MM.1S (cell line): ENCODE data around the gene COL11A2.

Source experiments
- DNase-seq: peaks from one replicate; pipeline ENCODE4 v3.0.0-alpha.2; 2015
- H2AFZ ChIP-seq: fragments of 300-600 bp; sonication (generic); 2 replicates; pipeline ENCODE4 v1.6.0; 2016; ENCODE audit warnings: antibody characterized with exemption, low read length
- H3F3A ChIP-seq: fragments of 300-600 bp; sonication (generic); 2 replicates; pipeline ENCODE4 v1.6.1; 2016; ENCODE audit warnings: mild to moderate bottlenecking, antibody characterized with exemption, low read length, moderate library complexity, mixed read lengths; ENCODE audit not compliant: insufficient read depth
- H3K27ac ChIP-seq: fragments of 300-600 bp; sonication (generic); 2 replicates; pipeline ENCODE4 v1.5.1; 2016; ENCODE audit warnings: mild to moderate bottlenecking, low read length
- H3K27me3 ChIP-seq: fragments of 300-600 bp; sonication (generic); replicated peaks from 2 replicates; pipeline ENCODE4 v1.6.0; 2016; ENCODE audit warnings: low read length; ENCODE audit not compliant: insufficient read depth
- H3K36me3 ChIP-seq: fragments of 300-600 bp; sonication (generic); replicated peaks from 2 replicates; pipeline ENCODE4 v1.6.1; 2016; ENCODE audit warnings: mild to moderate bottlenecking, low read length, mixed read lengths; ENCODE audit not compliant: insufficient read depth
- H3K4me1 ChIP-seq: fragments of 300-600 bp; sonication (generic); 2 replicates; pipeline ENCODE4 v1.6.1; 2016; ENCODE audit warnings: low read length, mixed read lengths
- H3K4me2 ChIP-seq: fragments of 300-600 bp; sonication (generic); 2 replicates; pipeline ENCODE4 v1.6.0; 2016; ENCODE audit warnings: low read depth, low read length
- H3K4me3 ChIP-seq: fragments of 300-600 bp; sonication (generic); 2 replicates; pipeline ENCODE4 v1.5.1; 2016; ENCODE audit warnings: low read length, mixed read lengths
- H3K79me2 ChIP-seq: fragments of 300-600 bp; sonication (generic); 2 replicates; pipeline ENCODE4 v1.6.1; 2016; ENCODE audit warnings: mixed run types, low read length, mixed read lengths
- H3K9ac ChIP-seq: fragments of 300-600 bp; sonication (generic); 2 replicates; pipeline ENCODE4 v1.6.1; 2016; ENCODE audit warnings: low read length, mixed read lengths
- H3K9me2 ChIP-seq: fragments of 300-600 bp; sonication (generic); replicated peaks from 2 replicates; pipeline ENCODE4 v1.6.1; 2016; ENCODE audit warnings: mild to moderate bottlenecking, low read length, mixed read lengths; ENCODE audit not compliant: insufficient read depth
- H3K9me3 ChIP-seq: fragments of 300-600 bp; sonication (generic); replicated peaks from 2 replicates; pipeline ENCODE4 v1.6.1; 2016; ENCODE audit warnings: mild to moderate bottlenecking, low read length, mixed read lengths; ENCODE audit not compliant: insufficient read depth
- H4K20me1 ChIP-seq: fragments of 300-600 bp; sonication (generic); 2 replicates; pipeline ENCODE4 v1.6.1; 2016; ENCODE audit warnings: mild to moderate bottlenecking, low read length, moderate library complexity, mixed read lengths; ENCODE audit not compliant: insufficient read depth
- EZH2 ChIP-seq: fragments of 300-600 bp; sonication (generic); optimal IDR thresholded peaks from 2 replicates; pipeline ENCODE3; 2017; ENCODE audit warnings: low read depth, mild to moderate bottlenecking, antibody characterized with exemption, low read length, mixed read lengths
- EZH2phosphoT487 ChIP-seq: fragments of 300-600 bp; sonication (generic); IDR thresholded peaks from 2 replicates; pipeline ENCODE4 v1.6.1; 2018; ENCODE audit warnings: antibody characterized with exemption, low read length
- TF ChIP-seq, protein P1 (sequence below): fragments of 300-600 bp; sonication (generic); IDR thresholded peaks from 2 replicates; pipeline ENCODE4 v1.5.1; 2016; ENCODE audit warnings: antibody characterized with exemption, low read length, mixed read lengths

Gene COL11A2

DNA sequence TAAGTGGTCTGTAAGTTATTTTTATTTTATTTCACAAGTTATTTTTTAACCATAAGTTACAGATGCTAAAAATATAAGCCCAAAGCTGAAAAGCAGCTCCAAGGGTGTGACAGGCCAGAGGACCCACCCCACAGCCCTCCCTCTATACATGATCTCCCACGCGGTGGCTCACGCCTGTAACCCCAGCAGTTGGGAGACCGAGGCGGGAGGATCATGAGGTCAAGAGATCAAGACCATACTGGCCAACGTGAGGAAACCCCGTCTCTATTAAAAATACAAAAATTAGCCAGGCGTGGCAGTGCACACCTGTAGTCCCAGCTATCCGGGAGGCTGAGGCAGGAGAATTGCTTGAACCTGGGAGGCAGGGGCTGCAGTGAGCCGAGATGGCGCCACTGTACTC lies 32.2 kb downstream of the COL11A2 start:
- no peak overlapping the region for H3K27ac ChIP-seq
- H3K79me2 ChIP-seq = no peaks in the 10 kb centered on the region
- no peaks in the 10 kb centered on the region for H4K20me1 ChIP-seq
- peaks cover 13% of the 10 kb centered on the region for H3K27me3 ChIP-seq
- H3K4me2 ChIP-seq = no peak overlapping the region
- H3K9me2 ChIP-seq = no peaks in the 10 kb centered on the region
- H3F3A ChIP-seq = no peaks in the 10 kb centered on the region
- H3K9ac ChIP-seq = no peak overlapping the region
- H3K36me3 ChIP-seq = no peaks in the 10 kb centered on the region
- H3K9me3 ChIP-seq = no peaks in the 10 kb centered on the region
- H2AFZ ChIP-seq = no peak overlapping the region
- H3K4me1 ChIP-seq = peaks cover 6% of the 10 kb centered on the region; the same call in 1 of the 2 replicates
- no peak for DNase-seq
- TF ChIP-seq EZH2phosphoT487 (no peak), EZH2 (no peak)
- TF ChIP-seq, protein P1, sequence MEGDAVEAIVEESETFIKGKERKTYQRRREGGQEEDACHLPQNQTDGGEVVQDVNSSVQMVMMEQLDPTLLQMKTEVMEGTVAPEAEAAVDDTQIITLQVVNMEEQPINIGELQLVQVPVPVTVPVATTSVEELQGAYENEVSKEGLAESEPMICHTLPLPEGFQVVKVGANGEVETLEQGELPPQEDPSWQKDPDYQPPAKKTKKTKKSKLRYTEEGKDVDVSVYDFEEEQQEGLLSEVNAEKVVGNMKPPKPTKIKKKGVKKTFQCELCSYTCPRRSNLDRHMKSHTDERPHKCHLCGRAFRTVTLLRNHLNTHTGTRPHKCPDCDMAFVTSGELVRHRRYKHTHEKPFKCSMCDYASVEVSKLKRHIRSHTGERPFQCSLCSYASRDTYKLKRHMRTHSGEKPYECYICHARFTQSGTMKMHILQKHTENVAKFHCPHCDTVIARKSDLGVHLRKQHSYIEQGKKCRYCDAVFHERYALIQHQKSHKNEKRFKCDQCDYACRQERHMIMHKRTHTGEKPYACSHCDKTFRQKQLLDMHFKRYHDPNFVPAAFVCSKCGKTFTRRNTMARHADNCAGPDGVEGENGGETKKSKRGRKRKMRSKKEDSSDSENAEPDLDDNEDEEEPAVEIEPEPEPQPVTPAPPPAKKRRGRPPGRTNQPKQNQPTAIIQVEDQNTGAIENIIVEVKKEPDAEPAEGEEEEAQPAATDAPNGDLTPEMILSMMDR = no peak
- no peak overlapping the region for H3K4me3 ChIP-seq

DNA sequence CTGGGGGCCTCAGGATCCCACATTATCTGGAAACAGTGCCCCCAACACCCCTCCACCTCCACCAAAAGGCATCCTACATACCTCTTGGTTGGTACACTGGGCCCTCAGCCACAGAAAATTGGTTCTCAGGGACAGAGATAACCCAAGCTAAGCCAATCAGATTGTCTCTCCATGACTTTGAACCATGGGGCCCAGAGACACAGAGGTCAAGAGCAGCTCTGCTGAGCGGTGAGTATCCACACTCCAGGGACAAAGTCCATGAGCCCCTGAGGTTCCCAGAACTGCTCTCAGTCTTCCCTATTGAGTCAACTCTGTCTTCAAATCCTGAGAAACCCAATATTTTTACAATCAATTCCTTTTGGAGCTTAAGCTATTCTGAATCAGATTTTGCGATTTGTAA lies 35.3 kb downstream of the COL11A2 start:
- no peaks in the 10 kb centered on the region for H3K27me3 ChIP-seq
- no peak overlapping the region for H2AFZ ChIP-seq
- no peak for TF ChIP-seq EZH2
- TF ChIP-seq, protein P1 = no peak
- TF ChIP-seq EZH2phosphoT487 = no peak
- no peaks in the 10 kb centered on the region for H3K9me3 ChIP-seq
- H3K9me2 ChIP-seq = no peaks in the 10 kb centered on the region
- H3F3A ChIP-seq = no peaks in the 10 kb centered on the region
- no peak overlapping the region for H3K4me2 ChIP-seq
- H3K36me3 ChIP-seq = no peaks in the 10 kb centered on the region
- H3K4me3 ChIP-seq = no peak overlapping the region
- H3K4me1 ChIP-seq = peaks cover 6% of the 10 kb centered on the region; the same call in 1 of the 2 replicates
- H4K20me1 ChIP-seq = no peaks in the 10 kb centered on the region
- H3K79me2 ChIP-seq = no peaks in the 10 kb centered on the region
- no peak for DNase-seq
- no peak overlapping the region for H3K27ac ChIP-seq
- no peak overlapping the region for H3K9ac ChIP-seq

DNA sequence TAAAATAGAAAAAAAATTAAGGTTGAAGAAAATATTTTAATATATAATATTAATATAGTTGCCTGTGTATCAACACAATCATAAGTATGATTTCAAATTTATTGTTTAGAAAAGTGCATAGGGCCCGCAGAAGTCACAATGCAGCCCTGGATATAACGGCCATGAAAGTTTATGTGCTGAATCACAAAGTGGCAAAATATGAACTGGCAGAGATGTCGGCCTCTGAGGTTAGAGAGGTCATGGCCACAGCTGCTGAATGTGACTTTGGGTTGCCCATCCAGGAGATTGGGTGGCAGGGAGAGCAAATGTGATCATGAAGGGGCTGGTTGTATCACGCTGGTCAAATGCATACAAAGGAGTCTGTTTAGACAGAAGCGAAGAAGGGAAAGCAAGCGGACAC lies 35.7 kb downstream of the COL11A2 start:
- Histone ChIP-seq H3K9me3 (no peaks in the 10 kb centered on the region), H3K79me2 (no peaks in the 10 kb centered on the region), H2AFZ (no peak overlapping the region), H4K20me1 (no peaks in the 10 kb centered on the region), H3F3A (no peaks in the 10 kb centered on the region), H3K9ac (no peak overlapping the region), H3K27ac (no peak overlapping the region), H3K4me2 (no peak overlapping the region), H3K4me3 (no peak overlapping the region), H3K36me3 (no peaks in the 10 kb centered on the region), H3K9me2 (no peaks in the 10 kb centered on the region), H3K27me3 (no peaks in the 10 kb centered on the region), H3K4me1 (peaks cover 6% of the 10 kb centered on the region; the same call in 1 of the 2 replicates)
- TF ChIP-seq, protein P1 = no peak
- no peak for TF ChIP-seq EZH2
- TF ChIP-seq EZH2phosphoT487 = no peak
- no peak for DNase-seq
